Ovary (tissue), 3 donors: ENCODE results near the gene STK39.

Experiments
- EP300 ChIP-seq: sonication (generic); formaldehyde crosslinking; IDR thresholded peaks from one replicate; pipeline ENCODE4 v1.6.1; 2017; ENCODE audit warnings: antibody characterized with exemption
- POLR2A ChIP-seq: fragments of 450-650 bp; IDR thresholded peaks from one replicate; pipeline ENCODE4 v1.6.1; 2017; ENCODE audit warnings: antibody characterized with exemption, mild to moderate bottlenecking, moderate library complexity
- TF ChIP-seq, protein P1 (sequence below), 3 donors: fragments of 450-650 bp in 2 of 3; fragments of 200-600 bp in 1 of 3; IDR thresholded peaks; one replicate each; pipeline versions ENCODE4 v1.5.1 to v1.8.0; 2016 to 2022; ENCODE audit warnings: antibody characterized with exemption in 3 of 3, mild to moderate bottlenecking in 1 of 3
- donor health status: DM: no; HTN: no; CAD: no.

- TF ChIP-seq, protein P1, sequence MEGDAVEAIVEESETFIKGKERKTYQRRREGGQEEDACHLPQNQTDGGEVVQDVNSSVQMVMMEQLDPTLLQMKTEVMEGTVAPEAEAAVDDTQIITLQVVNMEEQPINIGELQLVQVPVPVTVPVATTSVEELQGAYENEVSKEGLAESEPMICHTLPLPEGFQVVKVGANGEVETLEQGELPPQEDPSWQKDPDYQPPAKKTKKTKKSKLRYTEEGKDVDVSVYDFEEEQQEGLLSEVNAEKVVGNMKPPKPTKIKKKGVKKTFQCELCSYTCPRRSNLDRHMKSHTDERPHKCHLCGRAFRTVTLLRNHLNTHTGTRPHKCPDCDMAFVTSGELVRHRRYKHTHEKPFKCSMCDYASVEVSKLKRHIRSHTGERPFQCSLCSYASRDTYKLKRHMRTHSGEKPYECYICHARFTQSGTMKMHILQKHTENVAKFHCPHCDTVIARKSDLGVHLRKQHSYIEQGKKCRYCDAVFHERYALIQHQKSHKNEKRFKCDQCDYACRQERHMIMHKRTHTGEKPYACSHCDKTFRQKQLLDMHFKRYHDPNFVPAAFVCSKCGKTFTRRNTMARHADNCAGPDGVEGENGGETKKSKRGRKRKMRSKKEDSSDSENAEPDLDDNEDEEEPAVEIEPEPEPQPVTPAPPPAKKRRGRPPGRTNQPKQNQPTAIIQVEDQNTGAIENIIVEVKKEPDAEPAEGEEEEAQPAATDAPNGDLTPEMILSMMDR (IDR thresholded peaks at IDR 0.05): no peak
- TF ChIP-seq EP300 (no peak), POLR2A (no peak)
These were observed 184.5 kb downstream of the STK39 start for GRCh38 chr2:168062936-168063335.
